Activated effector memory CD4-positive, alpha-beta T cell treated with anti-CD3 and anti-CD28 coated beads, Interleukin-2, amount 50 U/mL, for 16 hours (primary cell): ENCODE results near the gene NRP2.

Source experiments
- DNase-seq: peaks from one replicate; pipeline ENCODE4 v3.0.0-alpha.2; 2020

The NRP2 gene

DNA sequence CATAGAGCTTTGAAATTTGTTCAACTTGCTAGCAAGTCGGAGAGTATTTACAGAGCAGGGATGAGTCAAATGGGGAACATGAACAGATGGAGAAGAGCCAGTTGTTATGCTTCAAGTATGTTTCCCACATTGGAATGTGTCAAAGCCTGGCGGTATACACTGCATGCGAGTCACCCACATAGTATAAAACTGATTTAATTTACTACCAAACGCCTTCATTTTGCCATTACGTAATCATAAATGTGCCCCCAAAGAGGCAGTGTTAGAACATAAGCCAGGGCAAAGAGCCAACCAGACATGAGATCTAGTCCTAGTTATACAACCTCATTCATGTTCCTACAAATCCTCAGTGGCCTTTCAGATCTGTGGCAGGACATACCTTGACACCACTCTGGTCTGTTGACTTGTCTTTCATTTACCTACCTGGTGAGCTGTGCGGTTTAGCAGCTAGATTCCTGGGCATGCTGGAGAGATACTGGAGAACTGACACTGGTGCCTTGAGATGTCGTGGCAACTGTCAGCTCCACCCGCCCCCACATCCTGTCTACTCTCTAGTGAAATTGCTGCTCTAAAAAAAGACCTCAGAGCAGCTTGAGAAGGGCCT lies 21.7 kb upstream of the NRP2 start:
- no peak for DNase-seq

DNA sequence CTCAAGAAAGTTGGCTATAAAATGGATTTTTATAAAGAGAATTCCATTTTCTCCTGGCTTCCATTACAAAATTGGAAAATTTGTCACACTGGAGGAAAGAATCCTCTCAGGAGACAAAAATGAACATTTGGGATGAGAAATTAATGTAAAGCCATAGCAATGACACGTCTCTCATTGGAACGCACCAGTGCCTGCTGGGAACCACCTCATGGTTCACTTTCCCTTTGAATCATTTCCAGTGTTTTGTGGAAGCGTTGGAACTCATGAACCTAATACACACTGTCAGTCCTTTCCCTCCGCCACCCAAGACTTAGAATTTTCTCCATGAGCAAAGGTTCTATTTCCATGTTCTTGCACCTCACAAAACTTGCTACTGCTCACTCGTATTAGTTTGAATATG lies 21.0 kb upstream of the NRP2 start:
- DNase-seq: no peak

- no peak for DNase-seq
These were observed 19.9 kb upstream of the NRP2 start for GRCh38 chr2:205662206-205662965.

GRCh38 chr2:205665791-205666190 lies 16.5 kb upstream of the NRP2 start:
- DNase-seq: no peak

- DNase-seq: no peak
These were observed 12.0 kb upstream of the NRP2 start for GRCh38 chr2:205670292-205670691.

DNA sequence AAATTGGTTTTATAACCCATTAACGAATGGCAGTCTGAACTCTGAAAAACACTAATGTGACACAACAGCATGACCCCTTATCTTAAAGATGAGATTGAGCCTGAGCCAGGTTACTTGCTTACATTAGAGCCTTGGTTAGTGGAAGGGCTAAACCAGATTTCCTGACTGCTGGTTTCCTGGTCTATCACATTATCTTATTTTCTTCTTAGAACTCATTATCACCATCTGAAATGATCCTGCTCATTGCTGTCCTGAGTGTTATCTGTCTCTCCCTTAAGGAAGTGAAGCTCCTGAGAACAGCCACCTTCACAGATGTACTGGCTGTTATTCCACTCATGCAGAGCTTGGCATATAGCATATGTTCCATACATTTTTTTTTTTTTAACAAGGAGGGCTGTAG lies 9.0 kb upstream of the NRP2 start:
- no peak for DNase-seq

DNA sequence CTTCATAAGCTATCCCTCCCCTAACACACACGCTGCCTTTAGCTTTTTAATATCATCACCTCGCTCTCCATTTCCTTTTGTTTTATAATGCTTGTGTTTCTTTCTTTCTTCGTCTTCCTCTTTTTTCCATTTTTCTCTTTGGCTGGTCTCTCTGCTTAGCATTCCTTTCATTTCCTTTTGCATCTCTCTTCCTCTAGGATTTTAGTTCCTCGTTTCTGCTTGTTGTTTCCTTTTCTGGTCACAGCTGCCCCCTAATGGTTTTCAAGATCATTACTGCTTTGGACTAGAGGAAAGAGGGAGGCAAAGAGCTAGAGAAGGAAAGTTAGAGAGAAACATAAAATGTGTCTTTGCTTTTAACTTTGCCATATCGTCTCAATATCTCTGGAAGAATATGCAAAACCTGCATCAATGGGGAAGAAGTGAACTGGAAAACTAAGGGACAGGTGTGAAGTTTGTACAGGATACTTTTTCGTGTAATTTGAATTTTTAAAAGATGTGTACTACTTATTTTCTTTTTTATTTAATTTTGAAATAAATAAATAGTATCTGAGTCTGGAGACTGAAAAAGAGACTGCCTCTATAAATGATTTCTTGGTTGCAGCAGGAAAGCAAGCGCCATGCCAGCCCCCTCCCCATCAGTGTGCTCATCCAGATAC lies 6.3 kb upstream of the NRP2 start:
- no peak for DNase-seq

DNA sequence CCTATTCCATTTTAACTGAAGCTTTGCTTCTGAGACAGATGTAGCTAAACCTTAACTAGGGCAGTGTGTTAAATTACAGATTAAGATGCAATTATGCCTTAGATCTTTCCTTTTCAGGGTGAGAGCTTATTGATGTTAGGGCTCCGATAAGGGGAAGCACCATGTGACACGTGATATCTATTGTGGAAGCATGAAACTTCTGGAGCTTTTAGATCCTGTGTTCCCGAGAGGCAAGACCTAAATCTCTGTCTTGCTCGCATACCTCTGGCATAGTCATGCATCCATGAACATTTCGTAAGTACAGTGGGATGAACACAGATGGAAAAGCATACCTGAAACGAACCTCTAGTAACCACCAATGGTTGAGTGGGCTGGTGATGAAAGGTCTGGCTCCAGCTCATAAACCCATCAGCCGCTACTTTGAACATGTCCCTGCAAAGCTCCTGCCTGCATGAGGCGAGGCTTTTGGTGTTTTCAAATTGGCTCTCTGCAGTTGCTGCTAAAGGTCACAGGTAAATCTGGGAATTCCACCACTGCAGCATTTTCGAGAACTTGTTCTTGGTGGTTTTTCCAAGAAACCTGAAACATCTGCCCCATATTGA lies 3.7 kb upstream of the NRP2 start:
- no peak for DNase-seq

- DNase-seq: no peak
These were observed 2.8 kb upstream of the NRP2 start for GRCh38 chr2:205679410-205680009.

DNA sequence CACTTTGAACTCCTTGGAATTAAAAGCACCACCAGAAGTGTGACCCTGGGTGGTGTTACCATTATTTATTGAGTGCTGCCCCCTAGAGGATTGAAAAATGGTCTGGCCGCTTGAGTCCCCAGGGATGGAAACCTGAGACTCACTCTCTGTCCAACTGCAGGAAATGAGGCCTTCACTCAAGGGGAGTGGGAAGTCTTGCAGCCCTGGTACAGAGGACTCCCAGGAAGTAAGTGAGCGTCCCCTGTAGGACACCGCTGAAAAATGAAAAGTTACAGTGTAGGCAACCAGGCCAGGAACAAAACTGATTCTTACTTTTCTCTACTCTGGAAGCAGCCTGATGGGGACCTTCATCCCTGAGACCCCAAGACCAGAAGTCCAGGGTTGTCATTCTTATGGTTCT lies 2.2 kb upstream of the NRP2 start:
- DNase-seq: peak; percentile 64

GRCh38 chr2:205680903-205681302 lies 1.4 kb upstream of the NRP2 start:
- DNase-seq: no peak

DNA sequence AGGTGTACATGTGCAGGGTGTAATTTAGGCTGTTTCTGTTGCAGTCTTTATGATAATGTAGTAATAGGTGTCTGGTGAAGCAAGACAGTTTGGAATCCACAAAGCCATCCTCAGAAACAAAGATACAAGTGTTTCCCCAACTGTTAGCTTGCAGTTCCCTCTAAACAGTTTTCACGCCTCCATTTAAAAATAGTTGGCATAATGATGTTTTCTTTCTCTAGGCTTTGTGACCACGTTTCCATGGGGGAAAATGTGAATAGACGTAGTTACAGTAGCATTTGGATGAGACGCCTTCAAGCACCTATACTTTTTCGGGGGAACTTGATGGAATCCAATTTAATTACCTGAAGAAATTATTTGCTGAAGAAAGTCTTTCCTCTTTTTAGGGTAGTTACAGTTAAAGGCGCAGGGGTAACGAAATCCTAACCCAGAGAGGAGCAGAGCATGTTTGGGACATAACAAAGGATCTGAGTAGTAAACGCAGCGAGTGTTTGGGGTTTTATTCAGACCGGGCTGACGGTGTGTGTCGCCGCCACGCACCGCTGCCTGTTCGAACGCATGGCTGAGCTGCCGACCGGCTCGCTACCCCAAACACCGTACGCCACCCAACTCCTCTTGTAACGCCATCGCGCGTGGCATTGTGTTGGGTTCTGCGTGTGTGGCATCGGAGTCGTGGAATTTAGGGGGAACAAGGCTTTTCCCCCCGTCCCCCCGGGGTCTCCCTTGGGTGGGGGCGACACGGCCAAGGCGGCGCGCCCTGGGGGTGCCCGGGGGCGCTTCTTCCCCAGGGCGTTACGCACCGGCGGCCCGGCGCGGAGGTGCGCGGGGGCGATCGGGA lies 681 bp upstream of the NRP2 start:
- no peak for DNase-seq

DNA sequence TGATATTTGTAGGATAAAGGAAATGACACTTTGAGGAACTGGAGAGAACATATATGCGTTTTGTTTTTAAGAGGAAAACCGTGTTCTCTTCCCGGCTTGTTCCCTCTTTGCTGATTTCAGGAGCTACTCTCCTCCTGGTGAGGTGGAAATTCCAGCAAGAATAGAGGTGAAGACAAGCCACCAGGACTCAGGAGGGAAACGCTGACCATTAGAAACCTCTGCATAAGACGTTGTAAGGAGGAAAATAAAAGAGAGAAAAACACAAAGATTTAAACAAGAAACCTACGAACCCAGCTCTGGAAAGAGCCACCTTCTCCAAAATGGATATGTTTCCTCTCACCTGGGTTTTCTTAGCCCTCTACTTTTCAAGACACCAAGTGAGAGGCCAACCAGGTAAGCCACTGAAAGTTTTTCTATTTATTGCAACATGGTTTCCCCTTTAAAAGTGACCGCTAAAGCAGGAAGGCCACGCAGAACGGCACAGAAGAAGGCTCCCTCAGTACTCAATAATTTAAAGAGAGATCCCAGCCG lies 735 bp downstream of the NRP2 start:
- DNase-seq: no peak

GRCh38 chr2:205683502-205684367 lies 1.4 kb downstream of the NRP2 start:
- no peak for DNase-seq

- DNase-seq: no peak
These were observed 2.6 kb downstream of the NRP2 start for GRCh38 chr2:205684871-205685313.

- no peak for DNase-seq
These were observed 3.2 kb downstream of the NRP2 start for GRCh38 chr2:205685314-205686055.

DNA sequence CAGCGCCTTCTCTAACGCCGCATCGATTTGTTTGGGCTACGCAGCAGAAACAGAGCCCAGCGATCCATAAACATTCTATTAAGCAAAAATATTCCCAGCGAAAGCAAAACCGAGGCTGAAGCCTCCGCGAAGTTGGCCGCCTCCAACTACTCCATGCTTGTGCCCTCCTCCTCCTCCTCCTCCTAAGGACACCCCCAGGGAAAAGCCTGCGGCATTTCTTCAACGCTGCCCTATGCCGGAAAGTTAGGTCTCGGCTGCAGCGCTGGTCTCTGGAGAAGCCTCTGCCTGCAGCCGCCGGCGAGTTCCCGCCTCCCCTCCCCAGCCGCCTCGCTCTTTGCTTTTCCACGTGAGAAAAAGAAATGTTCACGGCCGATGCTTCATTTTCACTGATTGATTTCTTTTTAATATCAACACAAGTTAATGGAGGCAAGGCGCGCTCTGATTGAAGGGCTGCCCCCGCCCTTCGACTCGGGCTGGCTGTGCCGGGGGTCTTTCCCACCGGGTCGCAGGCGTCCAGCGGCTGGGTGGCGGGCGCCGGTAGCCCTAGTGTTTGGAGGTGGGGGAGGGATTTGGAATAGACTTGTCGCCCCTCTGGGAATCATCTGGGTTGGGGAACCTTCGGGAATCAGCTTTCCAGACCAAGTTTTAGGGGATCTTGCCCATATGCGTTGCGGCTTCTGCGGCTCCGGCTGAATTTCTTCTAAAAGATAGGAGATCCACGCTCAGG lies 3.9 kb downstream of the NRP2 start:
- DNase-seq: no peak

DNA sequence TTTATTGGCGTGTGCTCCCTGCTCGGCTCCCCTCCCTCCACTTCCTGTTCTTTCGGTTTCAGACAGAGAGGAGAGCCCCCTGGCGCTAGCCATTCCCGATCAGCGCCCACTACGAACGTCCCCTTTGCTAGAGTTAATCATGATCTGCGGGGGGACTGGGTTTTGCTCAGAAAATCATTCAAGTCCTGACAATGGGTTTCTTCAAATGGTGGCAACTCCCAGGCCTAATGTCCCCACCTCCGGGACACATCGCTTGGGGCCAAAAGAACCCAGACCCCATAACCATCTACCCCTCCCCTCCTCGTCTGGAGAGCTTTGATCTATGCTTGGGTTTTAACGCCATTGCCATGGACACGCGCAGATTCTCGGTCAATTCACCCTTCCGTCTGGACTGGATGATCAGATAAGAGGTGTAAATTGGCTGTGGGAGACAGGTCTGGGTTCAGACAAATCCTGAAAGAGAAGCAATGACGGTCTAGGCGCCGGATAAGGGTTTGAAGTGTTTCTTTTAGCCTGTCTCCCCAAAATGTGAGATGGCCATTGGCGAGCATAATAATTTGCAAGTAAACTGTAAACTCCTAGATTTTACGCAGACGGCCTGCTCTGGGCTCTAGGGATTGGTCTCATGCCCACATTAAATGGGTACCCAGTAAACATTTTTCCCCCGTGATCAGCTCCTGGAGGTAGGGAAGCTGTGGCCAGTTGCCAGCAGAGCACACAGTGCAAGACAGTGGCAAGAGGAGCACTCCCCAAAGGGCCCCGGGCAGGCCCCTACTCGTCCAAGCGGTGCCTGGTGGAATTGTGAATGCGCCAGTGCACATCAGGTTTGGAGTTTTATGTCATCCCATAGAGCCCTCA lies 4.7 kb downstream of the NRP2 start:
- DNase-seq: no peak

GRCh38 chr2:205687641-205687956 lies 5.3 kb downstream of the NRP2 start:
- DNase-seq: no peak
